Retinal pigment epithelial cell (primary cell): ENCODE data around the gene TTC28.

Experiments used
- DNase-seq: peaks from one replicate; pipeline ENCODE4 v3.0.0-alpha.2; 2010; ENCODE audit warnings: low read depth
- H3K4me3 ChIP-seq: 2 replicates; pipeline ENCODE4 v1.5.1; 2011; ENCODE audit warnings: mild to moderate bottlenecking, low read length, control low read depth, moderate library complexity
- CTCF ChIP-seq: conservative IDR thresholded peaks from 2 replicates; pipeline ENCODE4 v1.5.1; 2011; ENCODE audit warnings: low read depth, low read length, control low read depth, inconsistent platforms

TTC28 gene

DNA sequence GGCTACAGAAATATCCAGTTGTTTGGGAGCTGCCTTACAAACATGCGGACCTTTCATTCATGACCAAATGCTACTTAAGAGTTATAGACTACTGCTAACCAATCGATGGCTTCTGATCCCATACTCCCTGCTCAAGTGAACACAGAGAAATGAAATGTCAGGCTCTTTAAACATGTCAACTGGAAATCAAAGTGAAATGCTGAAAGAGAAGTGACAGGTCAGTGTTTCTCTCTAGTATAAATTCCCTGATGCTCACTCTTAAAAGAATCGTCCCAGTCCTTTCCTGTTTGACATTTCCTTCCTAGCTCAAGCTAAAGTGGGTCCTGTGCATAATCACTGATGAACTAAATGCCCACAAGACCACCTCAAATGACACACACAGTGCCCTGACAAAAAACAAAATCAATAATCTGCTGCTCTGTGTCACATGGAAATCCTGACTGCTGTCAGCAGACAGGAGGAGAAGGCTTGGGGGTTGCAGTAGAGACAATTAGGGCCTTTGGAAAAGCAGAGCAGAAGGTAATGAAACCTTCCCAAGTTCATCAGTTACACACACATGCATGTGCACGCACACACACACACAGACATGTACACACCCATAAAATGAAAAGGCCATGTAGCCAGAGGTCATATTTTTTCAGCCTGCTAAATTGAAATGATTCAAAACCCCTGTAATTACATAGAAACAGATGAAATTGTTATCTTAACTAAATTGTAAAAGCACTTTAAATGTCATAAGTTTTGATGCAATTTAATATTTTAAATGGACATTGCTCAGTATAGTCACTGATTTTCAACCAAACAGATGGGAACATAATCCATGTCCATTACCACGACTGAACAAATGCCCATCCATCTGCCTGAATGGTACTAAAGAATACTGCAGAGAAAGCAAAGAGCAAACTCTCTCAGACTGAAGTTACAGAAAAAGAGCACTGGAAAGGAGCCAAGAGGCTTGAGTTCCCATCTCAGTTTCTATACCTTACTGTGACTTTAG is 330.7 kb downstream of the TTC28 start:
- no peak overlapping the region for H3K4me3 ChIP-seq
- no peak for DNase-seq
- TF ChIP-seq CTCF: no peak

- no peak for TF ChIP-seq CTCF
- H3K4me3 ChIP-seq: no peak overlapping the region
- no peak for DNase-seq
These were observed 333.3 kb downstream of the TTC28 start for GRCh38 chr22:28346308-28346707.

- TF ChIP-seq CTCF: no peak
- no peak for DNase-seq
- H3K4me3 ChIP-seq: no peak overlapping the region
These were observed 334.5 kb downstream of the TTC28 start for GRCh38 chr22:28344918-28345703.

DNA sequence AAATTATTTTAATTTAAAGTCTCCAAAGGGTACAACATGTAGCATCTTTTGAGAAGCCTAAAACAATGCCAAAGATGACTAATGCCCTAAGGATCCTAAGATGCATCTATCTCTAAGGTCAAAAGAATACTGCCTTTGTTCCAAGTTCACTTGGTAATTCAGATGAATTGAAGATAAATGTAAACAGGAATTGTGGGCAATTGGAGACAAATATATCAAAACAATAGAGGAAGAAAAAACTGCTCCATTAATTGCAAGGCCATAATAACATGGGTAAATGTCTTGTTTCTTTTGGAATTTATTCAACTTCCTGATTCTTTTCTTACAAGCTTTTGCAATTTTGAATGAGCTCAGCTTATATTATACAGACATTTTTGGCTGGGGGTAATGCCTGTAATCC is 338.6 kb downstream of the TTC28 start:
- no peak for DNase-seq
- no peak for TF ChIP-seq CTCF
- H3K4me3 ChIP-seq: no peak overlapping the region

GRCh38 chr22:28333088-28333487 is 346.6 kb downstream of the TTC28 start:
- no peak overlapping the region for H3K4me3 ChIP-seq
- no peak for DNase-seq
- no peak for TF ChIP-seq CTCF

DNA sequence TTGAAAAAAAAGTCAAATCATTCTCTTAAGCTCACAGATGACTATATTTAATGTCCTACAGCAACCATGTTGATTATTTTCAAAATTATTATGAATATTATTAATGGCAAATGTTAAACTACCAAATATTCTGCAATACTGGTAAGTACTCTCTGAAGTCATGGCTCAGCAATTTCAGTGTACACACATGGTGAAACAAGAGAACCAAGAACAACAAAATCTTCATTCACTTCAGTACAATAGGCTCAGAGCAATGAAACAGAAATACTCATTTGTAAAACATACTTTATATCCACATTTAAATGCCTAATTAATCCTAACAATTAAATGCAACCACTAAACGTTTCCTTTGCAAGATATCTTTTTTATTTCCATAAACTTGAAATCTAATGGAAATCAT is 347.2 kb downstream of the TTC28 start:
- no peak for TF ChIP-seq CTCF
- H3K4me3 ChIP-seq: no peak overlapping the region
- DNase-seq: no peak
